ENCODE data around the gene PASK. TPM values are rescaled to one million over a fixed set of nuclear protein-coding genes. Genes with fewer than 3 reads are reported as not detected.

PASK gene
- polyA plus RNA-seq, 1 donor from 2014 or later: 26.0 TPM

- no peak overlapping the region for H3K4me3 ChIP-seq (ENCODE audit: low read length)
- H3K27ac ChIP-seq (ENCODE audit: low read length): no peak overlapping the region
- H3K9ac ChIP-seq (ENCODE audit: low read length): no peak overlapping the region
- no peaks in the 10 kb centered on the region for H3F3A ChIP-seq (ENCODE audit: insufficient read depth, low read length, poor library complexity, severe bottlenecking)
- no peak overlapping the region for H2AFZ ChIP-seq (ENCODE audit: low read depth, low read length)
- no peak overlapping the region for H3K4me2 ChIP-seq (ENCODE audit: low read length)
- H3K27me3 ChIP-seq (ENCODE audit: insufficient read depth, low read depth, low read length): no peaks in the 10 kb centered on the region
- no peaks in the 10 kb centered on the region for H3K79me2 ChIP-seq (replicated peaks; ENCODE audit: insufficient read depth, low read length)
- H3K36me3 ChIP-seq (ENCODE audit: insufficient read depth, low read length): no peaks in the 10 kb centered on the region
- TF ChIP-seq EP300 (conservative IDR thresholded peaks at IDR 0.05; ENCODE audit: poor library complexity, severe bottlenecking) (no peak), RAD21 (conservative IDR thresholded peaks at IDR 0.05) (no peak), MXI1 (conservative IDR thresholded peaks at IDR 0.05; ENCODE audit: poor library complexity, severe bottlenecking) (no peak), POLR2AphosphoS5 (IDR thresholded peaks at IDR 0.05) (no peak), CTCF (IDR thresholded peaks at IDR 0.05; ENCODE audit: poor library complexity, severe bottlenecking) (no peak), REST (IDR thresholded peaks at IDR 0.05; ENCODE audit: borderline replicate concordance) (no peak), EZH2 (IDR thresholded peaks at IDR 0.05; ENCODE audit: borderline replicate concordance, insufficient read depth, low read length, poor library complexity, severe bottlenecking) (no peak), SMC3 (conservative IDR thresholded peaks at IDR 0.05; ENCODE audit: poor library complexity) (no peak), TAF1 (IDR thresholded peaks at IDR 0.05; ENCODE audit: low read depth) (no peak)
- no peaks in the 10 kb centered on the region for H3K9me3 ChIP-seq (ENCODE audit: low read length)
- H3K9me2 ChIP-seq (ENCODE audit: insufficient read depth, low read length): no peaks in the 10 kb centered on the region
- H4K20me1 ChIP-seq (ENCODE audit: insufficient read depth): no peaks in the 10 kb centered on the region
These were observed 40.7 kb downstream of the PASK start for GRCh38 chr2:241108271-241109209.

GRCh38 chr2:241107031-241107783, 42.1 kb downstream of the PASK start:
- Histone ChIP-seq H3K4me3 (ENCODE audit: low read length) (no peak overlapping the region), H3K27ac (ENCODE audit: low read length) (no peak overlapping the region), H3K9me2 (ENCODE audit: insufficient read depth, low read length) (no peaks in the 10 kb centered on the region), H3K27me3 (ENCODE audit: insufficient read depth, low read depth, low read length) (no peaks in the 10 kb centered on the region), H2AFZ (ENCODE audit: low read depth, low read length) (no peak overlapping the region), H3K4me2 (ENCODE audit: low read length) (no peak overlapping the region), H3K79me2 (replicated peaks; ENCODE audit: insufficient read depth, low read length) (no peaks in the 10 kb centered on the region), H4K20me1 (ENCODE audit: insufficient read depth) (no peaks in the 10 kb centered on the region), H3F3A (ENCODE audit: insufficient read depth, low read length, poor library complexity, severe bottlenecking) (no peaks in the 10 kb centered on the region), H3K36me3 (ENCODE audit: insufficient read depth, low read length) (no peaks in the 10 kb centered on the region), H3K9ac (ENCODE audit: low read length) (no peak overlapping the region), H3K9me3 (ENCODE audit: low read length) (no peaks in the 10 kb centered on the region)
- no peak for TF ChIP-seq RAD21 (conservative IDR thresholded peaks at IDR 0.05)
- TF ChIP-seq SMC3 (conservative IDR thresholded peaks at IDR 0.05; ENCODE audit: poor library complexity): no peak
- no peak for TF ChIP-seq MXI1 (conservative IDR thresholded peaks at IDR 0.05; ENCODE audit: poor library complexity, severe bottlenecking)
- no peak for TF ChIP-seq EZH2 (IDR thresholded peaks at IDR 0.05; ENCODE audit: borderline replicate concordance, insufficient read depth, low read length, poor library complexity, severe bottlenecking)
- TF ChIP-seq REST (IDR thresholded peaks at IDR 0.05; ENCODE audit: borderline replicate concordance): no peak
- TF ChIP-seq TAF1 (IDR thresholded peaks at IDR 0.05; ENCODE audit: low read depth): no peak
